Naive thymus-derived CD8-positive, alpha-beta T cell (primary cell): ENCODE data around the gene TMEM127. TPM values are rescaled to one million over a fixed set of nuclear protein-coding genes. Genes with fewer than 3 reads are reported as not detected.
"Not testable (repeated sequence)": the region's sequence is repeated elsewhere in the genome, so short reads cannot be mapped to it uniquely, and the experiment has no call there.

Experiments
- ATAC-seq, 2 donors: fragments of 150-1000 bp; cut with Tn5 transposase in 1 of 2; sonication (Bioruptor Pico), chemical (Tn5 transposase) in 1 of 2; 1 replicate in 1 of 2; 2 replicates in 1 of 2; pipeline ENCODE4 v1.10.0; 2021; ENCODE audit warnings: mild to moderate bottlenecking in 2 of 2, moderate library complexity in 2 of 2
- POLR2A ChIA-PET: fragments of 350-600 bp; sonication (Branson Sonifier 250); formaldehyde crosslinking; loops from one replicate; lab custom pipeline; 2021; ENCODE audit warnings: antibody characterized with exemption; lab: Charles Lee
- DNase-seq, 10 donors: peaks; one replicate each; pipeline versions ENCODE4 v3.0.0 to v3.0.0-alpha.2; 2020 to 2022
- H3K27ac Mint-ChIP-seq, 10 donors: one replicate each; pipeline ENCODE4 v1.8.0; 2020 to 2022; ENCODE audit warnings: mild to moderate bottlenecking in 10 of 10, mixed read lengths in 10 of 10, moderate library complexity in 4 of 10, inconsistent platforms in 1 of 10
- H3K27me3 Mint-ChIP-seq, 5 donors: one replicate each; pipeline ENCODE4 v1.8.0; 2021 to 2022; ENCODE audit warnings: mixed read lengths in 5 of 5
- H3K36me3 Mint-ChIP-seq, 3 donors: one replicate each; pipeline ENCODE4 v1.8.0; 2020 to 2022; ENCODE audit warnings: mixed read lengths in 3 of 3, mild to moderate bottlenecking in 2 of 3, inconsistent platforms in 1 of 3
- H3K4me1 Mint-ChIP-seq, 4 donors: one replicate each; pipeline ENCODE4 v1.8.0; 2021 to 2022; ENCODE audit warnings: mixed read lengths in 4 of 4
- H3K4me3 Mint-ChIP-seq, 10 donors: one replicate each; pipeline ENCODE4 v1.8.0; 2020 to 2022; ENCODE audit warnings: mild to moderate bottlenecking in 10 of 10, mixed read lengths in 10 of 10, moderate library complexity in 6 of 10, inconsistent platforms in 1 of 10
- H3K9me3 Mint-ChIP-seq, 9 donors: one replicate each; pipeline ENCODE4 v1.8.0; 2020 to 2022; ENCODE audit warnings: mixed read lengths in 9 of 9, mild to moderate bottlenecking in 3 of 9, inconsistent platforms in 1 of 9, moderate library complexity in 1 of 9
- polyA plus RNA-seq, 3 donors: library from polyadenylated mRNA; unstranded; fragments of 300-500 nt; fragmentation: Illumina TruSeq; gene quantifications; one replicate each; pipeline ENCODE4 v1.2.3, GENCODE V29; 2021
- total RNA-seq, 8 experiments: library from RNA in 2 of 8; stranded (reverse) in 2 of 8; gene quantifications; one replicate each; pipeline ENCODE4 v1.2.3 and lab custom pipeline; 2021 to 2026

TMEM127 gene
- total and polyA plus RNA-seq, 5 experiments from 2014 or later = 22.1 to 39.5 (median 32.2) TPM

DNA sequence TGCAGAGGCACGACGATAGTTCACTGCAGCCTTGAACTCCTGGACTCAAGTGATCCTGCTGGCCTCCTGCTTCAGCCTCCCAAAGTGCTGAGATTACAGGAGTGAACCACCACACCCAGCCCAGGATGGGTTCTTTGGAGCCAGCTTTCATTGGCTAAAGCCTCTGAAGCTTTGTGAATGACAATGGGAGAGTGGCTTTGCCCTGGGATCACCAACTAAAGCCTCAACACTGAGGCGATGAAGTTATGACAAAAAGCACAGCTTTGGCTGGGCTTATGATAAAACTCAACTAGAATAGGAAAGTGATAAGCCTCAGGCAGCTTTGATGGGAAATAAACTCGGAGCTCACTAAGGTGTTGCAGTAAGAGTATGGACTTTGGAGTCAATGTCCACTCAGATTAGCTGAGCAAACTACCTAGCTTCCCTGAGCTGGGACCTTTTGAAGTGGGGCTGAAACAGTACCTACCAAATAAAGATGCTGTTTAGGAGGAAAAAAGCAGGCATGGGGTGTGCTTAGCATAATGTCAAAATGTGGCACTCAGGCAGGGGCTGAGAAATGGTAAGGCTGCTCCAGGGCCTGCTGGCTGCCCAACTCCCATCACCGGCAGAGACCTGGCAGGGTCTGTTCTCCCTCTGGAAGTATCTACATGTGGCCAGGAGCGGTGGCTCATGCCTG lies 4.3 kb downstream of the TMEM127 start:
- DNase-seq = no peak
- Mint-ChIP-seq H3K27ac (peak overlapping the region in 7 of 10 donors; percentile 11 to 96 (median 80)), H3K36me3 (peaks cover 0 to 37% (median 4%) of the 10 kb centered on the region in 3 donors), H3K4me3 (peak overlapping the region in 1 of 10 donors; percentile 14), H3K9me3 (no peaks in the 10 kb centered on the region), H3K4me1 (peaks cover 34 to 85% (median 78%) of the 10 kb centered on the region in 4 donors), H3K27me3 (no peaks in the 10 kb centered on the region)
- ATAC-seq = no peak
- POLR2A ChIA-PET = interaction anchor here (0.6 to 3.4 kb wide), 3 partner anchors 15 to 53 kb away, joined by 3 to 23 read pairs (median 4); partner anchors contain the start of gene STARD7

DNA sequence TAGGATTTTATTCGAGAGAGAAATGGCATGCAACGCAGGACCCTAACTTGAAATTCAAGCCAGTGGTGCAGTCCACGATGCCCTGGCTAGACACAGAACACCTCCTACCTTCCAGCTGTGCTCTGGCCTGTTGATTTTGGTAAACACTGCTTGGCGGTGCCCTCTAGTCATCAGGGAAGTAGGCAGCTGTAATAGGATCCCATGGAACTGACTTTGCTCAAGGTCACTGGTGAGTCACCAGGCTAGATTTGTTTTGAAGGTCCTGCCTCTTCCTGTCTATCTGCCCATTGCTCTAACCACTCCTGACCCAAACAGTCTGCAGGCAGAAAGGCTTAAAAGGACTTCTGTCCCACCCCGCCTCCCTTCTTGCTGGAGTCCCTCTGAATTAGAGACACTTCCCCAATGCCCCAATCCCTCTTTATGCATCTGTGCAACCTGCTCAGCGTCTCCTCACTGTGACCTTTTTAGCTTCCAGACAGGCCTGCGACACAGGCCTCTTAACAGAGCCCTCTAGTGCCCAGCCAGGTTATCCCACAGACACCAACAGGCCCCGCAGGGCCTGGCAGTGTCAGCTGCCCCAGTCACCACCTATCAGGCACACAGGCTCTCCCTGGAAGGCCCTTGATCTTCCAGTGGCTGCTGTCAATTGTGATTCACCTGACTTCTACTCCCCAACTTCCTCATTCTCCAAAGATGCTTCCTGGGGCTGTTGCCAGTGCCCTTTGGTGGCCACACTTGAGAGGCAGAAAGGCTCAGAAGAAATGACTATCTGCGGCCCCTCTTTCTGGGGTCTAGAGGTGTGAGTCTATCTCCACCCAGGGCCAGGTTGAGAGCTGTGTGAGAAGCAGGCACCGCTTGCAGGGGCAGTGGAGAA lies 5.2 kb downstream of the TMEM127 start:
- Mint-ChIP-seq H3K27me3 (no peaks in the 10 kb centered on the region), H3K4me3 (peak overlapping the region in 9 of 10 donors; percentile 7 to 61 (median 36)), H3K27ac (peak overlapping the region; percentile 21 to 96 (median 80)), H3K36me3 (peaks cover 0 to 36% (median 4%) of the 10 kb centered on the region in 3 donors), H3K9me3 (no peaks in the 10 kb centered on the region), H3K4me1 (peaks cover 32 to 91% (median 79%) of the 10 kb centered on the region in 4 donors)
- DNase-seq (peak in 5 of 10 donors; percentile 13 to 38 (median 28)), ATAC-seq (peak; percentile 20 to 55)
- POLR2A ChIA-PET = interaction anchor here (0.6 to 3.4 kb wide), 3 partner anchors 14 to 105 kb away, joined by 3 to 23 read pairs (median 4); partner anchors contain the start of gene STARD7

DNA sequence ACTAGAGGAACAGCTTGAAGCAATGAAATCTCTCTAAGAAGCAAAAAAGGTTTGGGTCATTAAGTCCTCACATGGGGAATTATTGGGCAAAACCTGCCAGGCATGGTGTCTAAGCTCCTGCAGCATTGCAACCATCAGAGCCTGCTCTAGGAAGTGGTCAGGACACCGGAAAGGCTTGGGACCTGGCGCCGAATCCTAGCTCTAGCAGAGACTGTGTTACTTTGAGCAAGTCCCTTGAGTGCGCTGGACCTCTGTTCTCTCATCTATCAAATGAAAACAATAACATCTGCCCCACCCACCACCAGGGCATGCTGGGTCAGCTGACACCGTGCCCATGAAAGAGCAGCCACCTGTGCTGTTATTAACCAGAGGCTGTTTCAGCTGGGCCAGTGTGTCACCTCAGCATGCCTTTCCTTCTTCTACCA lies 6.3 kb downstream of the TMEM127 start:
- no peaks in the 10 kb centered on the region for H3K9me3 Mint-ChIP-seq
- POLR2A ChIA-PET = interaction anchor here (0.5 to 3.4 kb wide), 5 partner anchors 14 to 422 kb away, joined by 3 to 23 read pairs (median 3); partner anchors contain the start of gene STARD7
- H3K4me1 Mint-ChIP-seq = peaks cover 35 to 97% (median 86%) of the 10 kb centered on the region in 4 donors
- peak overlapping the region; percentile 20 to 96 (median 75) for H3K27ac Mint-ChIP-seq
- H3K36me3 Mint-ChIP-seq = peaks cover 0 to 43% (median 4%) of the 10 kb centered on the region in 3 donors
- DNase-seq (no peak), ATAC-seq (no peak)
- peak overlapping the region in 2 of 10 donors; percentile 24 to 58 for H3K4me3 Mint-ChIP-seq
- no peaks in the 10 kb centered on the region for H3K27me3 Mint-ChIP-seq

DNA sequence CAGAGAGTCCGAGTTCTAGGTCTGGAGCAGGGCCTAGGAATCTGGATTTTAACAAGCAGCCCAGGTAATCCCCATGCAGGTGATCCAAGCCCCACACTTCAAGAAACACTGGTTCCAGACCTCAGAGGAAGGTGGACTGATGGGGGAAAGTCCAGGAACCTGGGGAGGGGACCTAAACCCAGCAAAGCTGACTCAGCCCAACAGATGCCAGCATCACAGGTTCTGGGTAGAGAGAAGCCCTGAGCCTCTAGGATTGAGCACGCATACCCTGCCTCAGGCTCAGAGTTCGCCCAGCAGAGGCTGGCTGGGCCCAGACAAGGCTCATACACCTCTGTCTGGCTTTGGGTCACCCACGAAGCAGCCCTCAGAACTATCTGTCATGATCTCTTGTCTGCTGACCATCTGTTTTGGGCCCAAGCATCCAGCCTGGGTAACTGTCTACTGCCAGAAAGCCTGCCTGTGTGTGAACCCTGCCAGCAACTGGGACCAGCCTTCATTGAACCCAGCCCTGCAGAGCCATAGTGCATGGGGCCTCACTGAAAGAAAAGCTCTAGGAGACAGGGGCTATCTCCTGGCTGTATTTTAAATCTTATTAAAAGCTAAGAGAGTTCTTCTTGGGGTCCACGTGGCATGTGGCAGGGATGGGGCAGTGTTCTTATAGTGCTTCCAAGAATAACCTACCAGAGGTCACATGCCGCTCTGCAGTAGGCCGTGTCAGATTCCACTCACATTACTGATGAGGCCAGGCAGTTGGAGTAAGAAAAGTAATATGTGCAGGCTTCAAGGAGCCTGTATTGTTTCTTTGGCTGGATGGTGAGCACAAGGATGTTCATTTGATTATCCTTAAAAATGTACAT lies 7.4 kb downstream of the TMEM127 start:
- Mint-ChIP-seq H3K27me3 (no peaks in the 10 kb centered on the region), H3K4me3 (peak overlapping the region in 4 of 10 donors; percentile 9 to 63 (median 32)), H3K4me1 (peaks cover 32 to 93% (median 81%) of the 10 kb centered on the region in 4 donors), H3K27ac (peak overlapping the region; percentile 78 to 98 (median 92)), H3K36me3 (peaks cover 0 to 45% (median 4%) of the 10 kb centered on the region in 3 donors), H3K9me3 (no peaks in the 10 kb centered on the region)
- DNase-seq = no peak
- ATAC-seq = no peak
- POLR2A ChIA-PET = interaction anchor here (0.9 to 1.2 kb wide), 3 partner anchors 18 to 112 kb away, joined by 3 read pairs; no protein-coding TSS in a partner anchor

DNA sequence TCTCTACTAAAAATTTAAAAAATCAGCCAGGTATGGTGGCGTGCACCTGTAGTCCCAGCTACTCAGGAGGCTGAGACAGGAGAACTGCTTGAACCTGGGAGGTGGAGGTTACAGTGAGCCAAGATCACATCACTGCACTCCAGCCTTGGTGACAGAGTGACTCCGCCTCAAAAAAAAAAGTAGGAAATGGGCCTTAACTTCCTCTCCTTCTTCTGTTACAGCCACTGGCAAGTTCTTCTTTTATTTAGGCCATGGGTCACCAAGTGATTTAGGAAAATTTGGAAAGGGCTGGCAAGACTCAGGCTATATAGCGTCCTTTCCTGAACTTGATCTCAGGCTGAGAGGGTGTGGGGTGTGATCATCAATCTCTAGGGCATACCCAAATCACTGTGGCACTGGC lies 8.1 kb downstream of the TMEM127 start:
- H3K9me3 Mint-ChIP-seq, ATAC-seq, DNase-seq, H3K27me3 Mint-ChIP-seq: not testable (repeated sequence)
- peaks cover 33 to 88% (median 77%) of the 10 kb centered on the region in 4 donors for H3K4me1 Mint-ChIP-seq
- POLR2A ChIA-PET = interaction anchor here (1.5 to 2.6 kb wide), 3 partner anchors 12 to 49 kb away, joined by 4 to 16 read pairs (median 12); partner anchors contain the start of gene STARD7
- H3K36me3 Mint-ChIP-seq = peaks cover 0 to 46% (median 7%) of the 10 kb centered on the region in 3 donors
- peak overlapping the region; percentile 88 to 98 (median 92) for H3K27ac Mint-ChIP-seq
- H3K4me3 Mint-ChIP-seq = peak overlapping the region in 7 of 10 donors; percentile 9 to 81 (median 33)

DNA sequence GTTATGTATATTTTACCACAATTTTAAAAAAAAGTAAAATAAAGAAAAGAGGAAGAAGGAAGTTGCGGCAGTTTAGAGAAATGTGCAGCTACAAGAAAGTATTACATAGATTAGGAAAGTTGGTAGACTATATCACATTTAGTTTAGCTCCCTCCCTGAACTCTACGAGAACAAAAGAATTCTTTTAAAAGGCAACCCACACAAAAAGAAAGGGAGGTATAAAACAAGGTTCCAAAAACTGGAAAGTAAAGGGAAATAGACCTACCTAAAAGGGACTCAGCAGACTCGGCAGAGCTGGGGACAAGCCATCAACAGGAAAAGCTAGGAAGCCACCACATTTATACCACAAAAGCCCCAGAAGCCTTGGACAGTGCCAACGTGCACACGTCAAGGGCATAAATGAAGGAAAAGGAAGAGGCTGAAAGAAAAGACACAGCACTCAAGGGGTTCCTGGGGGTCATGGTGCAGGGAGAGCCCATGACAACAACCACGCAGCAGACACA lies 9.1 kb downstream of the TMEM127 start:
- Mint-ChIP-seq H3K4me1 (peaks cover 34 to 79% (median 73%) of the 10 kb centered on the region in 4 donors), H3K9me3 (no peaks in the 10 kb centered on the region), H3K36me3 (peaks cover 0 to 51% (median 10%) of the 10 kb centered on the region in 3 donors), H3K4me3 (peak overlapping the region; percentile 60 to 95 (median 80)), H3K27me3 (no peaks in the 10 kb centered on the region), H3K27ac (peak overlapping the region; percentile 88 to 98 (median 92))
- ATAC-seq (peak; percentile 62 to 67), DNase-seq (peak in 3 of 10 donors; percentile 51 to 60 (median 52))
- POLR2A ChIA-PET = interaction anchor here (0.7 to 2.6 kb wide), 13 partner anchors 8 to 128 kb away, joined by 3 to 16 read pairs (median 5); partner anchors contain the start of gene STARD7

DNA sequence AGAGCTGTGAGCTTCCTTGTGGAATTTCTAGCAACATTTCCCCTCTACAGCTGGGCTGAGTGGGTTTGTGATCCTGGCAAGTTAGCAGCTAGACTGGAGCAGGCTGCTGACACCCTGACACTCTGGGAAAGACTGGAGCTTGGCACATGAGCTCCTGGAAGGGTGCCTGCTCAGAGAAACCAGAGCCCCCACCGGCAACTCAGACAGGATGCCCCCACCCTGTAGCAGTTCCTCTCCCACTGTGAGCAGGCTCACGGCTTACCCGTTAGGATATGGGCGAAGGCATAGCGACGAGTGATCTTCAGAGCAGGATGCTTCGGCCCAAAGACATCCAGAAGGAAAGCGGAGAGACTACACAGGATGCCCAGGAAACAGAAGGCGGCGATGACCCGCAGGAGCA lies 11.2 kb downstream of the TMEM127 start:
- Mint-ChIP-seq H3K9me3 (no peaks in the 10 kb centered on the region), H3K4me1 (peaks cover 28 to 62% (median 60%) of the 10 kb centered on the region in 4 donors), H3K4me3 (peak overlapping the region in 6 of 10 donors; percentile 5 to 81 (median 42)), H3K27me3 (no peaks in the 10 kb centered on the region), H3K36me3 (peaks cover 0 to 54% (median 14%) of the 10 kb centered on the region in 3 donors), H3K27ac (peak overlapping the region; percentile 11 to 96 (median 84))
- DNase-seq (no peak), ATAC-seq (no peak)
- POLR2A ChIA-PET = interaction anchor here (1.2 to 2.3 kb wide), 5 partner anchors 10 to 52 kb away, joined by 3 to 11 read pairs (median 5); partner anchors contain the start of gene STARD7

DNA sequence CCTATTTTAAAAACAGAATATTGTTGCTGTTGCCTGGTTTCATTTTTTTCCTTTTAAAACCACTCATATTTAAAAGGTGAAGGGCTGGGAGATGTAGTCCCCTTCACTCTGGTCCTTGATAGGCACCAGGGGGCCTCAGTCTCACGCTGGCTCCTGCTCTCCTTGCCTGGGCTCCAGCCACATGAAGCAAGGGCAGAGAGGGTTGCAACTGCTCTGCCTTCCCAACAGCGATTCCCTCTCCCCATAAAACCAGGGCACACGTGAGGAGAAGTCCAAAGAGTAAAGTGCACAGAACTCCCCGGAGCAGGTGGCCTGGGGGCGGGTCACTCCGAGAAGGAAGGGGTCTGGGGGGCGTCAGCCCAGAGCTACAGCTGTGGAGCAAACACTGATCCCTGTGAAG lies 12.8 kb downstream of the TMEM127 start:
- no peak overlapping the region for H3K4me3 Mint-ChIP-seq
- DNase-seq = no peak
- ATAC-seq = no peak
- peaks cover 0 to 50% (median 10%) of the 10 kb centered on the region in 3 donors for H3K36me3 Mint-ChIP-seq
- POLR2A ChIA-PET = interaction anchor here (0.6 to 2.3 kb wide), 3 partner anchors 11 to 44 kb away, joined by 3 to 11 read pairs (median 5); partner anchors contain the start of gene STARD7
- peak overlapping the region in 2 of 10 donors; percentile 22 to 41 for H3K27ac Mint-ChIP-seq
- H3K4me1 Mint-ChIP-seq = peaks cover 25 to 49% (median 46%) of the 10 kb centered on the region in 4 donors
- no peaks in the 10 kb centered on the region for H3K27me3 Mint-ChIP-seq
- no peaks in the 10 kb centered on the region for H3K9me3 Mint-ChIP-seq

DNA sequence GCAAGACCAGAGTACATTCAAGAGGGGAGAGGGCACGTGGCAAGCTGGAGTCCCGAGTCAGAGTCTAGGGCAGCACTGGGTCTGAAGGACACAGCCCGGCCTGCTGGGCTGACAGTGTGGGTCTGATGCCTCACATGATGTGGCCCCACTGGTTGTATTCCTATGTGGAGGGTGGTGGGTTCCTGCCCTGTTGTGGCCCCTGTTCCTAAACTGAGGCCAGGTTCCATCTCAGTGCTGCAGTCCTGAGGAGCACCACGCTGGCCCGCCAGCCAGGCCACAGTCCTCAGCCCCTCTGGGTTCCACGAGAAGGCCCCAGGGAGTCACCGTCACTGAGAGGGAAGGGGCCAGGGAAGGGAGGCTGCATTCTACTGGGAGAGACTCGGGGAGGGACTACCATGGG lies 13.3 kb downstream of the TMEM127 start:
- Mint-ChIP-seq H3K9me3 (no peaks in the 10 kb centered on the region), H3K27me3 (no peaks in the 10 kb centered on the region), H3K27ac (peak overlapping the region in 5 of 10 donors; percentile 18 to 68 (median 47)), H3K36me3 (peaks cover 0 to 52% (median 10%) of the 10 kb centered on the region in 3 donors), H3K4me3 (no peak overlapping the region), H3K4me1 (peaks cover 26 to 45% (median 43%) of the 10 kb centered on the region in 4 donors)
- DNase-seq = no peak
- no peak for ATAC-seq
- POLR2A ChIA-PET = interaction anchor here (0.6 to 2.3 kb wide), 2 partner anchors 12 to 44 kb away, joined by 3 to 11 read pairs; partner anchors contain the start of gene STARD7

DNA sequence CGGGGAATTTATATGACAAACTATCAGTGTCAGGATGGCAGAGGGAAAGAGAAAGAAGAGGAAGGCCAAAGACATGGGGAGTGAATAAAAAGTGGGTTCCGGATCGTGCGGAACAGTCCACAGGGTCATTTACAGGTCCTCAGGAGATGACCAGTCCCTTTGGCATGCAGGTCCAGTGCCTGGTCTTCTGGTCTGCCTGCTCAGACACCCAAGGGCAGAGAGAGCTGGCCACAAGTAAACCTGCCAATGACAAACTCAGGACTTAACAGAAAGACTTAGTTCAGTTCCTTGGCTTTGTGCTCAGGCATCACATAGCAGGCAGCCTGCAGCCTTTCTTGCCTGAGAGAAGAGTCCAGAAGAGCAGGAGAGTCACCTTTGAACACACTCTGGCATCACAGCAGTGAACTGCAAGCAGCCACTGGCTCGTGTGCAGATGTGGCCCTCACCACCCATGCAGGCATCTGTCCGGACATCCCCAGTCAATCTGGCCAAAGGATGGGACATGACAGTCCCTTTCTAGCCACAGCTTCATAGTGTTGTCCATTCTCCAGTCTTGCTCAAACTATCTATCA lies 14.0 kb downstream of the TMEM127 start:
- H3K9me3 Mint-ChIP-seq = no peaks in the 10 kb centered on the region
- H3K4me1 Mint-ChIP-seq = peaks cover 26 to 42% (median 40%) of the 10 kb centered on the region in 4 donors
- H3K36me3 Mint-ChIP-seq = peaks cover 0 to 52% (median 10%) of the 10 kb centered on the region in 3 donors
- H3K27ac Mint-ChIP-seq = peak overlapping the region in 8 of 10 donors; percentile 16 to 86 (median 52)
- H3K4me3 Mint-ChIP-seq = no peak overlapping the region
- no peaks in the 10 kb centered on the region for H3K27me3 Mint-ChIP-seq
- DNase-seq = no peak
- POLR2A ChIA-PET = no interaction called here
- no peak for ATAC-seq
